ENCODE measurements around the gene KCNK5.
A peak's percentile ranks its signal among the peaks of the same experiment; 100 is the strongest.

GRCh38 chr6:39218868-39219567 lies 10.3 kb downstream of the KCNK5 start:
- no peak for TF ChIP-seq CAMTA2 (CRISPR knock-in tag; conservative IDR thresholded peaks at IDR 0.05)
- TF ChIP-seq, protein P1, sequence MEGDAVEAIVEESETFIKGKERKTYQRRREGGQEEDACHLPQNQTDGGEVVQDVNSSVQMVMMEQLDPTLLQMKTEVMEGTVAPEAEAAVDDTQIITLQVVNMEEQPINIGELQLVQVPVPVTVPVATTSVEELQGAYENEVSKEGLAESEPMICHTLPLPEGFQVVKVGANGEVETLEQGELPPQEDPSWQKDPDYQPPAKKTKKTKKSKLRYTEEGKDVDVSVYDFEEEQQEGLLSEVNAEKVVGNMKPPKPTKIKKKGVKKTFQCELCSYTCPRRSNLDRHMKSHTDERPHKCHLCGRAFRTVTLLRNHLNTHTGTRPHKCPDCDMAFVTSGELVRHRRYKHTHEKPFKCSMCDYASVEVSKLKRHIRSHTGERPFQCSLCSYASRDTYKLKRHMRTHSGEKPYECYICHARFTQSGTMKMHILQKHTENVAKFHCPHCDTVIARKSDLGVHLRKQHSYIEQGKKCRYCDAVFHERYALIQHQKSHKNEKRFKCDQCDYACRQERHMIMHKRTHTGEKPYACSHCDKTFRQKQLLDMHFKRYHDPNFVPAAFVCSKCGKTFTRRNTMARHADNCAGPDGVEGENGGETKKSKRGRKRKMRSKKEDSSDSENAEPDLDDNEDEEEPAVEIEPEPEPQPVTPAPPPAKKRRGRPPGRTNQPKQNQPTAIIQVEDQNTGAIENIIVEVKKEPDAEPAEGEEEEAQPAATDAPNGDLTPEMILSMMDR (IDR thresholded peaks at IDR 0.05 in 2 of 3, conservative IDR thresholded peaks at IDR 0.05 in 1 of 3; ENCODE audit: insufficient read depth in 2 of 3, low read depth in 1 of 3, low read length in 3 of 3): peak in 1 of 3 experiments; percentile 22; a peak in 1 of 6 replicates
